DND-41 (cell line): ENCODE data around the gene DCAKD.

Experiments used
- ATAC-seq: fragments of 200-7000 bp; cut with Tn5 transposase; 3 replicates; pipeline ENCODE4 v1.9.1; 2021; ENCODE audit warnings: low read depth; ENCODE audit not compliant: insufficient read depth
- DNase-seq: peaks from one replicate; pipeline ENCODE4 v3.0.0-alpha.2; 2020
- H2AFZ ChIP-seq: 2 replicates; pipeline ENCODE4 v1.6.0; 2012; ENCODE audit warnings: low read depth, low read length
- H3K27ac ChIP-seq: 2 replicates; pipeline ENCODE4 v1.5.1; 2012; ENCODE audit warnings: low read length, inconsistent platforms
- H3K27me3 ChIP-seq: fragments of 200-600 bp; sonication (generic); 2 replicates; pipeline ENCODE4 v1.6.0; 2012; ENCODE audit warnings: low read length, mild to moderate bottlenecking, inconsistent platforms; ENCODE audit not compliant: insufficient read depth, poor library complexity
- H3K36me3 ChIP-seq: 2 replicates; pipeline ENCODE4 v1.5.1; 2012; ENCODE audit warnings: low read length, inconsistent platforms; ENCODE audit not compliant: insufficient read depth
- H3K4me1 ChIP-seq: 2 replicates; pipeline ENCODE4 v1.5.1; 2012; ENCODE audit warnings: mild to moderate bottlenecking, low read length; ENCODE audit not compliant: insufficient read depth
- H3K4me2 ChIP-seq: 2 replicates; pipeline ENCODE4 v1.6.0; 2012; ENCODE audit warnings: mild to moderate bottlenecking, moderate library complexity, low read length, inconsistent platforms; ENCODE audit not compliant: insufficient read depth
- H3K4me3 ChIP-seq, 2 experiments: fragments of 200-600 bp in 1 of 2; shearing (Covaris generic) in 1 of 2; 2 replicates each; pipeline ENCODE4 v1.5.1; 2012 to 2016; ENCODE audit warnings: inconsistent platforms in 2 of 2, low read length in 2 of 2, mild to moderate bottlenecking in 2 of 2, low read depth in 1 of 2, moderate library complexity in 1 of 2
- H3K79me2 ChIP-seq: 2 replicates; pipeline ENCODE4 v1.6.0; 2012; ENCODE audit warnings: low read length, inconsistent platforms; ENCODE audit not compliant: insufficient read depth
- H3K9ac ChIP-seq: 2 replicates; pipeline ENCODE4 v1.6.0; 2012; ENCODE audit warnings: low read depth, mild to moderate bottlenecking, inconsistent platforms, low read length, moderate library complexity
- H3K9me3 ChIP-seq: 2 replicates; pipeline ENCODE4 v1.5.1; 2012; ENCODE audit warnings: low read length, moderate library complexity, mild to moderate bottlenecking, inconsistent platforms; ENCODE audit not compliant: insufficient read depth, severe bottlenecking
- H4K20me1 ChIP-seq: 2 replicates; pipeline ENCODE4 v1.6.0; 2012; ENCODE audit warnings: low read length; ENCODE audit not compliant: insufficient read depth
- EZH2 ChIP-seq: IDR thresholded peaks from 3 replicates; pipeline ENCODE4 v1.6.1; 2012; ENCODE audit warnings: borderline replicate concordance, low read depth, mild to moderate bottlenecking, moderate library complexity, low read length, inconsistent platforms; ENCODE audit not compliant: severe bottlenecking
- TF ChIP-seq, protein P1 (sequence below): IDR thresholded peaks from 2 replicates; pipeline ENCODE4 v1.5.1; 2012; ENCODE audit warnings: borderline replicate concordance, low read length, moderate library complexity, mild to moderate bottlenecking; ENCODE audit not compliant: poor library complexity, severe bottlenecking; ENCODE audit errors: extremely low read depth

The DCAKD gene

DNA sequence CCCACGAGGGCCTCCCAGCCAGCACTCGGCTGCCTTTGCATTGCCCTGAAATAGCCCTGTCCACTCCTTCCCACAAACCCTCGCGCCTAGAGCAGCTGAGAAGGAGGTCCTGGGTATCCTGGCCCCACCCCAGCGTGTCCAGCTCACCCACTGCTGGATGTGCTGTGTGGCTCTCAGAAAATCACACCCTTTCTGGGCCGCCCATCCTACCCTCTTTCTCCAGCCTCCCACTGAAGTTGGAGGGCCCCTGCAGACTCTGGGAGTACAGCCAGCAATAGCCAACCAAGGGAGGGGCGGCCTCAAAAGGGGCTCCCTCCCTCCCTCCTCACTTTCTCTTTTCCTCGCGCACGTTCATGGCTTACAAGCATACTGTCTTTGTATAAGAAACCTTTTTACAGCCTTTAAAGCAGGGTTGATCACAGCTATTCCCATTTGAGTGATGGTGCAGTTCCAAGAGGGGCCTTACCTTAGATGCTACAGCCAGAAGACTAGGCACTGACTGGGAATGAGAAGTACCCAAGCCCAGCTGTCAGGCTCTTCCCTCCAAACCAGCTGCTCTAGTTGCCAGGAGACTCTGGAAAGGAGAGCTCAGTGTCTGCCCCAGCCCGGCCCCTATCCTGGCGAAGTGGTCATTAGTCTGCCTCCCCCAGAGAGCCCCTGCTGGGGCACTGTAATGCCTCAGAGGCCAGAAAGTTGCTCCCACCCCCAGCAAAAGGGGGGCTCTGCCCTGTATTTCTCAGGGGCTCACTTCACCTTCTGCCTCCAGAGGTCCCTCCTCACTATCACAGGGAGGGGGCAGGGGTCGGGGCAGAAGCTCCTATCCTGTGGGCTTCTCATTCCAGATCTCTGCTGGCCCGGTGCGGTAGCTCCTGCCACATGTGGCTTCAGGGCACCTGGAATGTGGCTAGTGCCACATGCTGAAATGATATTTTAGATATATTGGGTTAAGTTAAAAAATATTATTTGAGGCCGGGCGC lies 38.1 kb downstream of the DCAKD start:
- no peak for TF ChIP-seq EZH2
- TF ChIP-seq, protein P1, sequence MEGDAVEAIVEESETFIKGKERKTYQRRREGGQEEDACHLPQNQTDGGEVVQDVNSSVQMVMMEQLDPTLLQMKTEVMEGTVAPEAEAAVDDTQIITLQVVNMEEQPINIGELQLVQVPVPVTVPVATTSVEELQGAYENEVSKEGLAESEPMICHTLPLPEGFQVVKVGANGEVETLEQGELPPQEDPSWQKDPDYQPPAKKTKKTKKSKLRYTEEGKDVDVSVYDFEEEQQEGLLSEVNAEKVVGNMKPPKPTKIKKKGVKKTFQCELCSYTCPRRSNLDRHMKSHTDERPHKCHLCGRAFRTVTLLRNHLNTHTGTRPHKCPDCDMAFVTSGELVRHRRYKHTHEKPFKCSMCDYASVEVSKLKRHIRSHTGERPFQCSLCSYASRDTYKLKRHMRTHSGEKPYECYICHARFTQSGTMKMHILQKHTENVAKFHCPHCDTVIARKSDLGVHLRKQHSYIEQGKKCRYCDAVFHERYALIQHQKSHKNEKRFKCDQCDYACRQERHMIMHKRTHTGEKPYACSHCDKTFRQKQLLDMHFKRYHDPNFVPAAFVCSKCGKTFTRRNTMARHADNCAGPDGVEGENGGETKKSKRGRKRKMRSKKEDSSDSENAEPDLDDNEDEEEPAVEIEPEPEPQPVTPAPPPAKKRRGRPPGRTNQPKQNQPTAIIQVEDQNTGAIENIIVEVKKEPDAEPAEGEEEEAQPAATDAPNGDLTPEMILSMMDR, result no peak
- H4K20me1 ChIP-seq, result no peaks in the 10 kb centered on the region
- no peak overlapping the region for H2AFZ ChIP-seq
- no peaks in the 10 kb centered on the region for H3K9me3 ChIP-seq
- peaks cover 3% of the 10 kb centered on the region for H3K4me1 ChIP-seq
- H3K27ac ChIP-seq, result no peak overlapping the region
- H3K27me3 ChIP-seq, result no peaks in the 10 kb centered on the region
- ATAC-seq (no peak), DNase-seq (no peak)
- no peaks in the 10 kb centered on the region for H3K79me2 ChIP-seq
- no peak overlapping the region for H3K9ac ChIP-seq
- no peak overlapping the region for H3K4me2 ChIP-seq
- no peak overlapping the region for H3K4me3 ChIP-seq
- H3K36me3 ChIP-seq, result no peaks in the 10 kb centered on the region

DNA sequence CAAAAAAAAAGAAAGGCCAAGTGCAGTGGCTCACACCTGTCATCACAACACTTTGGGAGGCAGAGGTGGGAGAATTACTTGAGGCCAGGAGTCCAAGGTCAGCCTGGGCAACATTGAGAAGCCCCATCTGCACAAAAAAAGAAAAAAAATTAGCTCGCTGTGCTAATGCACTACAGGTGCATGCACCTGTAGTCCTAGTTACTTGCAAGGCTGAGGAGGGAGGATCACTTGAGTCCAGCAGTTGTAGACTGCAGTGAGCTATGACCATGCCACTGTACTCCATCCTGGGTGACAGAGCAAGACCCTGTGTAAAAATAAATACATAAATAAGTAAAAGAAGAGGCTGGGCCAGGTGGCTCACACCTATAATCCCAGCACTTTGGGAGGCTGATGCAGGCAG lies 39.7 kb downstream of the DCAKD start:
- no peaks in the 10 kb centered on the region for H4K20me1 ChIP-seq
- ATAC-seq, result no peak
- H3K4me3 ChIP-seq, result no peak overlapping the region
- TF ChIP-seq, protein P1, result no peak
- no peak for TF ChIP-seq EZH2
- no peak overlapping the region for H2AFZ ChIP-seq
- H3K9ac ChIP-seq, result no peak overlapping the region
- no peaks in the 10 kb centered on the region for H3K9me3 ChIP-seq
- DNase-seq, result no peak
- H3K4me1 ChIP-seq, result no peaks in the 10 kb centered on the region
- no peaks in the 10 kb centered on the region for H3K36me3 ChIP-seq
- H3K79me2 ChIP-seq, result no peaks in the 10 kb centered on the region
- no peaks in the 10 kb centered on the region for H3K27me3 ChIP-seq
- no peak overlapping the region for H3K4me2 ChIP-seq
- no peak overlapping the region for H3K27ac ChIP-seq

DNA sequence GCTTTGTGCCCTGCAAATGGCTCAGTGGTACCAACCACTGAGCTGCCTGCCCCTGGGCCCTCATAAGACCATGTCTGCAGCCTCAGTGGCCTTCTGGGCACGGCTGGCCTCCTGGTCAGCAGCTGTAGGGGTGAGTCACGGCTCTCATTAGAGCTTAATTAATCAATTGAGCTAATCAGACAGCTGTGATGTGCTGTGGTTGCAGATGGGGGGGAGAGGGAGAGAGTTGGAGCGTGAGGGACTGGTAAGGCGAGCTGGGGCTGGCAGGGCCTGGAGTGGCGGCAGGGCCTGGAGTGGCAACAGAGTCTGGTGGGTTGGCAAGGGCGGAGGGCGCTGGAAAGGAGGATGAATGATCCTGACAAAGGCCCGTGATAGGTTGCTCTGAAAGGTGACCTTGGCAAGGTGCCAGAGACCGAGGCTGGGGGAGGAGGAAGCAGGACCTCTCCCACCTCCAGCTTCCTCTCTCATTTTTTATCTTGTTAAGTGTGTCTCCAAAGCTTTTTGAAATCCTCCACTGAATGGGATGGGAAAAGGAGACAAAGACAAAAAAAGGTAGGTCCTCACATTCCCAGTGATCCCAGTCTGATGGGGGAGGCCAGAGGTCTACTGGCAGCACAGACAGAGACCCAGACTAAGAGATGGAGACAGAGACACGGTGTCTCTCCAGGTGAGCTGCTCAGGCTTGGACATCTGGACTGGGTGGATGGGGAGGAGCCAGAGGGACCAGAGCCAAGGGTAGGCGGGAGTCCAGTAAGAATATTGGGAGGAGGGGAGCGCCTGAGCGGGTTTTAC lies 41.6 kb downstream of the DCAKD start:
- H2AFZ ChIP-seq, result no peak overlapping the region
- H3K4me2 ChIP-seq, result no peak overlapping the region
- no peak overlapping the region for H3K9ac ChIP-seq
- no peaks in the 10 kb centered on the region for H3K79me2 ChIP-seq
- no peak overlapping the region for H3K27ac ChIP-seq
- no peak for TF ChIP-seq EZH2
- TF ChIP-seq, protein P1, result no peak
- H3K4me1 ChIP-seq, result no peaks in the 10 kb centered on the region
- no peaks in the 10 kb centered on the region for H3K9me3 ChIP-seq
- H3K36me3 ChIP-seq, result no peaks in the 10 kb centered on the region
- H3K27me3 ChIP-seq, result no peaks in the 10 kb centered on the region
- H4K20me1 ChIP-seq, result no peaks in the 10 kb centered on the region
- DNase-seq (no peak), ATAC-seq (no peak)
- H3K4me3 ChIP-seq, result no peak overlapping the region
